ENCODE results near the gene SIX5. TPM values are rescaled to one million over a fixed set of nuclear protein-coding genes. Genes with fewer than 3 reads are reported as not detected.

The SIX5 gene
- polyA plus RNA-seq, 2 of the 4 experiments (the other 2 are of a cell fraction): 8.9 to 24.7 TPM

DNA sequence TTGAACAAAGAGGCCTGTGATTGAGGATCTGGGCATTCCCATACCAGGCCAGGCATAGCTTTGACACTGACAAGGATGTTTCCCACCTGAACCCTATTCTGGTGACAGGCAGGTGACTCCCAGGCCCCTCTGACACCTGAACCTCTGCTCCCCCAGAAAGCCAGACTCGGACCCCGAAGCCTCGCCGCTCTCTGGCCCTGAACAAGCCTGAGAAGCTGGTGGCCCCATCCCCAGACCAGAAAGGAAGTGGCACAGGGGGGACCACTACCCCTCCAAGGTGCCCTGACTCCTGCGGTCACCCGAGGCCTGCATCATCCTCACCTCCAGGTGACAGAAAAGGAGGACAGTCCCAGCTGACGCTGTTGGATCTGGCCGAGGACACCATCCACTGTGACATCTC lies 14.7 kb downstream of the SIX5 start:
- no peak overlapping the region for H3K4me2 ChIP-seq
- WGBS (ENCODE audit: missing lambda C conversion rate): 87% methylated on average over 8 of the region's 8 CpGs
- ChIA-PET POLR2A (interaction anchor here (0.6 to 1.7 kb wide), 2 partner anchors 15 to 23 kb away, joined by 5 to 10 read pairs; partner anchors contain the start of genes FBXO46 and SIX5), CTCF (interaction anchor here (0.6 to 74.3 kb wide), 7 partner anchors 9 to 315 kb away, joined by 4 to 2204 read pairs (median 21); partner anchors contain the start of genes DMPK, DMWD, QPCTL and RSPH6A)
- no peak for TF ChIP-seq EHF (CRISPR knock-in tag; IDR thresholded peaks at IDR 0.05)
- no peak for TF ChIP-seq JUNB (IDR thresholded peaks at IDR 0.05)
- TF ChIP-seq, protein P1, sequence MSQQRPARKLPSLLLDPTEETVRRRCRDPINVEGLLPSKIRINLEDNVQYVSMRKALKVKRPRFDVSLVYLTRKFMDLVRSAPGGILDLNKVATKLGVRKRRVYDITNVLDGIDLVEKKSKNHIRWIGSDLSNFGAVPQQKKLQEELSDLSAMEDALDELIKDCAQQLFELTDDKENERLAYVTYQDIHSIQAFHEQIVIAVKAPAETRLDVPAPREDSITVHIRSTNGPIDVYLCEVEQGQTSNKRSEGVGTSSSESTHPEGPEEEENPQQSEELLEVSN (IDR thresholded peaks at IDR 0.05; ENCODE audit: borderline replicate concordance, low read depth): no peak
- no peak for TF ChIP-seq ZSCAN20 (CRISPR knock-in tag; IDR thresholded peaks at IDR 0.05)
- no peak for TF ChIP-seq POLR2AphosphoS2 (conservative IDR thresholded peaks at IDR 0.05; ENCODE audit: low read length)
- no peak for TF ChIP-seq SMC3 (IDR thresholded peaks at IDR 0.05)
- no peak for TF ChIP-seq KDM1A (IDR thresholded peaks at IDR 0.05; ENCODE audit: low read depth)
- TF ChIP-seq HEYL (CRISPR knock-in tag; IDR thresholded peaks at IDR 0.05): no peak
- TF ChIP-seq RCOR1 (IDR thresholded peaks at IDR 0.05; ENCODE audit: low read depth, low read length): no peak
- no peak for TF ChIP-seq BHLHE40 (IDR thresholded peaks at IDR 0.05; ENCODE audit: low read depth, low read length)
- no peak for TF ChIP-seq RNF2 (IDR thresholded peaks at IDR 0.05; ENCODE audit: borderline replicate concordance, low read depth)
- no peak for TF ChIP-seq FOXS1 (CRISPR knock-in tag; IDR thresholded peaks at IDR 0.05)
- no peak for TF ChIP-seq NR3C1 (IDR thresholded peaks at IDR 0.05)
- no peak for TF ChIP-seq CHD2 (IDR thresholded peaks at IDR 0.05; ENCODE audit: low read length, partially characterized antibody)
- no peak for TF ChIP-seq NPAS2 (CRISPR knock-in tag; IDR thresholded peaks at IDR 0.05; ENCODE audit: borderline replicate concordance)
- TF ChIP-seq, protein P2, sequence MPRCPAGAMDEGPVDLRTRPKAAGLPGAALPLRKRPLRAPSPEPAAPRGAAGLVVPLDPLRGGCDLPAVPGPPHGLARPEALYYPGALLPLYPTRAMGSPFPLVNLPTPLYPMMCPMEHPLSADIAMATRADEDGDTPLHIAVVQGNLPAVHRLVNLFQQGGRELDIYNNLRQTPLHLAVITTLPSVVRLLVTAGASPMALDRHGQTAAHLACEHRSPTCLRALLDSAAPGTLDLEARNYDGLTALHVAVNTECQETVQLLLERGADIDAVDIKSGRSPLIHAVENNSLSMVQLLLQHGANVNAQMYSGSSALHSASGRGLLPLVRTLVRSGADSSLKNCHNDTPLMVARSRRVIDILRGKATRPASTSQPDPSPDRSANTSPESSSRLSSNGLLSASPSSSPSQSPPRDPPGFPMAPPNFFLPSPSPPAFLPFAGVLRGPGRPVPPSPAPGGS (IDR thresholded peaks at IDR 0.05): no peak
- TF ChIP-seq RAD21 (conservative IDR thresholded peaks at IDR 0.05 in 1 of 2, IDR thresholded peaks at IDR 0.05 in 1 of 2): no peak
- no peak for TF ChIP-seq CHD4 (IDR thresholded peaks at IDR 0.05; ENCODE audit: borderline replicate concordance)
- no peak for TF ChIP-seq HOXB13 (CRISPR knock-in tag; IDR thresholded peaks at IDR 0.05; ENCODE audit: low read depth)
- TF ChIP-seq MAFK (IDR thresholded peaks at IDR 0.05; ENCODE audit: partially characterized antibody): no peak
- 0 out of 3 replicates have a peak, but pooled peaks cover 6% of the 10 kb centered on the region for H3K4me1 ChIP-seq
- FAIRE-seq (no peak), ATAC-seq (no peak), DNase-seq (ENCODE audit: low read depth in 1 of 2, low spot score in 1 of 2) (no peak)
- H3K9me3 ChIP-seq: no peaks in the 10 kb centered on the region
- no peak overlapping the region for H3K4me3 ChIP-seq
- H3K27ac ChIP-seq: no peak overlapping the region

DNA sequence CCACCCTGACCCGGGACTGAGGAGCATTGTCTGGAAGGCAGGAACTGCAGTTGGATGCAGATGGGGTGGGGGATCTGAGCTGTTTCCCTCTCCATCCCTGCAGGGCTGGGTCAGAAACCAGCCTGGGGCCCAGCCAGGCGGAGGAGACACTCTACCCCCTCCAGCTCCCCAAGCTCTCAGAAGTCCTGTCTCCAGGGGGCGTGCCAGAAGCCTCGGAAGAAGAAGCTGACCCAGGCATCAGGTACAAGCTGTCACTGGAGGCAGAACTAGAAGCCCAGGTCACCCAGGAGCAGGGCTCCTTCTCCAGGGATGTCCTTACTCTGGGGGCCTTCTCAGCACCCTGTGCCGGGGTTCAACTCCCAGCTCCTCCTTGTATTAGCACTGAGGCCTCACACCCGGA lies 15.5 kb downstream of the SIX5 start:
- CTCF ChIA-PET: interaction anchor here (0.6 to 74.3 kb wide), 9 partner anchors 9 to 84 kb away, joined by 3 to 2204 read pairs (median 7); partner anchors contain the start of genes DMPK, DMWD, QPCTL and RSPH6A
- FAIRE-seq (no peak), DNase-seq (ENCODE audit: low read depth in 1 of 2, low spot score in 1 of 2) (no peak), ATAC-seq (peak; percentile 23 to 56; a peak in 3 of 6 replicates)
- Histone ChIP-seq H3K4me3 (no peak overlapping the region), H3K27ac (no peak overlapping the region), H3K4me1 (0 out of 3 replicates have a peak, but pooled peaks cover 6% of the 10 kb centered on the region), H3K4me2 (no peak overlapping the region), H3K9me3 (no peaks in the 10 kb centered on the region)
- POLR2A ChIA-PET: interaction anchor here (0.6 to 1.7 kb wide), 2 partner anchors 16 to 29 kb away, joined by 4 to 10 read pairs; partner anchors contain the start of genes DMPK and SIX5
- 65% methylated on average over 6 of the region's 6 CpGs for WGBS (ENCODE audit: missing lambda C conversion rate)
- TF ChIP-seq BHLHE40 (IDR thresholded peaks at IDR 0.05; ENCODE audit: low read depth, low read length): no peak
- TF ChIP-seq MAZ (IDR thresholded peaks at IDR 0.05; ENCODE audit: borderline replicate concordance, low read depth, low read length): no peak
- no peak for TF ChIP-seq ZC3H11A (IDR thresholded peaks at IDR 0.05)
- TF ChIP-seq HOXA7 (CRISPR knock-in tag; IDR thresholded peaks at IDR 0.05): no peak
- no peak for TF ChIP-seq JUN (IDR thresholded peaks at IDR 0.05)
- TF ChIP-seq HOXB5 (CRISPR knock-in tag; IDR thresholded peaks at IDR 0.05): no peak
- TF ChIP-seq, protein P3, sequence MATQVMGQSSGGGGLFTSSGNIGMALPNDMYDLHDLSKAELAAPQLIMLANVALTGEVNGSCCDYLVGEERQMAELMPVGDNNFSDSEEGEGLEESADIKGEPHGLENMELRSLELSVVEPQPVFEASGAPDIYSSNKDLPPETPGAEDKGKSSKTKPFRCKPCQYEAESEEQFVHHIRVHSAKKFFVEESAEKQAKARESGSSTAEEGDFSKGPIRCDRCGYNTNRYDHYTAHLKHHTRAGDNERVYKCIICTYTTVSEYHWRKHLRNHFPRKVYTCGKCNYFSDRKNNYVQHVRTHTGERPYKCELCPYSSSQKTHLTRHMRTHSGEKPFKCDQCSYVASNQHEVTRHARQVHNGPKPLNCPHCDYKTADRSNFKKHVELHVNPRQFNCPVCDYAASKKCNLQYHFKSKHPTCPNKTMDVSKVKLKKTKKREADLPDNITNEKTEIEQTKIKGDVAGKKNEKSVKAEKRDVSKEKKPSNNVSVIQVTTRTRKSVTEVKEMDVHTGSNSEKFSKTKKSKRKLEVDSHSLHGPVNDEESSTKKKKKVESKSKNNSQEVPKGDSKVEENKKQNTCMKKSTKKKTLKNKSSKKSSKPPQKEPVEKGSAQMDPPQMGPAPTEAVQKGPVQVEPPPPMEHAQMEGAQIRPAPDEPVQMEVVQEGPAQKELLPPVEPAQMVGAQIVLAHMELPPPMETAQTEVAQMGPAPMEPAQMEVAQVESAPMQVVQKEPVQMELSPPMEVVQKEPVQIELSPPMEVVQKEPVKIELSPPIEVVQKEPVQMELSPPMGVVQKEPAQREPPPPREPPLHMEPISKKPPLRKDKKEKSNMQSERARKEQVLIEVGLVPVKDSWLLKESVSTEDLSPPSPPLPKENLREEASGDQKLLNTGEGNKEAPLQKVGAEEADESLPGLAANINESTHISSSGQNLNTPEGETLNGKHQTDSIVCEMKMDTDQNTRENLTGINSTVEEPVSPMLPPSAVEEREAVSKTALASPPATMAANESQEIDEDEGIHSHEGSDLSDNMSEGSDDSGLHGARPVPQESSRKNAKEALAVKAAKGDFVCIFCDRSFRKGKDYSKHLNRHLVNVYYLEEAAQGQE (IDR thresholded peaks at IDR 0.05): no peak
- TF ChIP-seq, protein P4, sequence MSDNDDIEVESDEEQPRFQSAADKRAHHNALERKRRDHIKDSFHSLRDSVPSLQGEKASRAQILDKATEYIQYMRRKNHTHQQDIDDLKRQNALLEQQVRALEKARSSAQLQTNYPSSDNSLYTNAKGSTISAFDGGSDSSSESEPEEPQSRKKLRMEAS (IDR thresholded peaks at IDR 0.05): no peak
- no peak for TF ChIP-seq FOSL2 (IDR thresholded peaks at IDR 0.05)
- no peak for TF ChIP-seq FOSL2 (CRISPR knock-in tag; IDR thresholded peaks at IDR 0.05)
- no peak for TF ChIP-seq CEBPB (IDR thresholded peaks at IDR 0.05)
- TF ChIP-seq CBX8 (IDR thresholded peaks at IDR 0.05): no peak
- no peak for TF ChIP-seq POLR2AphosphoS2 (conservative IDR thresholded peaks at IDR 0.05; ENCODE audit: low read length)
- TF ChIP-seq KDM5A (IDR thresholded peaks at IDR 0.05): no peak
- TF ChIP-seq CHD4 (IDR thresholded peaks at IDR 0.05; ENCODE audit: borderline replicate concordance): no peak
- TF ChIP-seq, protein P5, sequence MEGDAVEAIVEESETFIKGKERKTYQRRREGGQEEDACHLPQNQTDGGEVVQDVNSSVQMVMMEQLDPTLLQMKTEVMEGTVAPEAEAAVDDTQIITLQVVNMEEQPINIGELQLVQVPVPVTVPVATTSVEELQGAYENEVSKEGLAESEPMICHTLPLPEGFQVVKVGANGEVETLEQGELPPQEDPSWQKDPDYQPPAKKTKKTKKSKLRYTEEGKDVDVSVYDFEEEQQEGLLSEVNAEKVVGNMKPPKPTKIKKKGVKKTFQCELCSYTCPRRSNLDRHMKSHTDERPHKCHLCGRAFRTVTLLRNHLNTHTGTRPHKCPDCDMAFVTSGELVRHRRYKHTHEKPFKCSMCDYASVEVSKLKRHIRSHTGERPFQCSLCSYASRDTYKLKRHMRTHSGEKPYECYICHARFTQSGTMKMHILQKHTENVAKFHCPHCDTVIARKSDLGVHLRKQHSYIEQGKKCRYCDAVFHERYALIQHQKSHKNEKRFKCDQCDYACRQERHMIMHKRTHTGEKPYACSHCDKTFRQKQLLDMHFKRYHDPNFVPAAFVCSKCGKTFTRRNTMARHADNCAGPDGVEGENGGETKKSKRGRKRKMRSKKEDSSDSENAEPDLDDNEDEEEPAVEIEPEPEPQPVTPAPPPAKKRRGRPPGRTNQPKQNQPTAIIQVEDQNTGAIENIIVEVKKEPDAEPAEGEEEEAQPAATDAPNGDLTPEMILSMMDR (IDR thresholded peaks at IDR 0.05): no peak
- TF ChIP-seq NR3C1 (IDR thresholded peaks at IDR 0.05): no peak

All from A549 (cell line).